K562 (cell line): Measurements from ENCODE around the gene USHBP1. TPM values are rescaled to one million over a fixed set of nuclear protein-coding genes. Genes with fewer than 3 reads are reported as not detected.

ENCODE experiments used
- CBX2 ChIP-seq: fragments of 200-600 bp; sonication (generic); IDR thresholded peaks from one replicate; pipeline ENCODE4 v1.6.1; 2012; ENCODE audit warnings: mild to moderate bottlenecking, low read length, inconsistent platforms; ENCODE audit not compliant: insufficient read depth, poor library complexity, severe bottlenecking
- E2F6 ChIP-seq, 2 experiments: IDR thresholded peaks; 2 replicates each; pipeline ENCODE4 v1.6.1; 2011; ENCODE audit warnings: borderline replicate concordance in 1 of 2, control low read depth in 1 of 2, low read depth in 1 of 2, low read length in 1 of 2, mild to moderate bottlenecking in 1 of 2, mixed read lengths in 1 of 2, moderate library complexity in 1 of 2; ENCODE audit not compliant: insufficient read depth in 1 of 2, insufficient read length in 1 of 2, poor library complexity in 1 of 2, severe bottlenecking in 1 of 2; ENCODE audit errors: extremely low read depth in 1 of 2
- EHMT2 ChIP-seq: fragments of 450-650 bp; IDR thresholded peaks from 2 replicates; pipeline ENCODE4 v1.6.1; 2018; ENCODE audit warnings: antibody characterized with exemption
- ELF1 ChIP-seq: fragments of 200-800 bp; sonication (Bioruptor generic); IDR thresholded peaks from 2 replicates; pipeline ENCODE4 v1.6.1; 2016; ENCODE audit warnings: missing genetic modification characterization, missing compliant biosample characterization
- FOXK2 ChIP-seq, 2 experiments: fragments of 450-650 bp; IDR thresholded peaks in 1 of 2; conservative IDR thresholded peaks in 1 of 2; 2 replicates each; pipeline ENCODE4 v1.6.1; 2016; ENCODE audit warnings: low read depth in 2 of 2, mild to moderate bottlenecking in 1 of 2
- GTF2F1 ChIP-seq: IDR thresholded peaks from 2 replicates; pipeline ENCODE4 v1.6.1; 2011; ENCODE audit warnings: low read depth, low read length, improper control_type of control experiment
- HDAC6 ChIP-seq: IDR thresholded peaks from 2 replicates; pipeline ENCODE4 v1.6.1; 2012; ENCODE audit warnings: low read depth, mild to moderate bottlenecking, control low read depth, inconsistent platforms, low read length, moderate library complexity
- MED1 ChIP-seq: sonication (generic); formaldehyde crosslinking; IDR thresholded peaks from 2 replicates; pipeline ENCODE4 v1.8.1; 2023; ENCODE audit warnings: missing genetic modification reagents, borderline replicate concordance
- MTA2 ChIP-seq: fragments of 450-650 bp; IDR thresholded peaks from 2 replicates; pipeline ENCODE4 v1.6.1; 2016; ENCODE audit warnings: low read depth
- NR3C1 ChIP-seq: sonication (generic); formaldehyde crosslinking; IDR thresholded peaks from 2 replicates; pipeline ENCODE4 v1.8.1; 2022; ENCODE audit warnings: missing genetic modification reagents
- RAD51 ChIP-seq: fragments of 450-650 bp; IDR thresholded peaks from 2 replicates; pipeline ENCODE4 v1.7.1; 2016; ENCODE audit warnings: low read depth, mild to moderate bottlenecking, borderline replicate concordance
- SP1 ChIP-seq: sonication (generic); formaldehyde crosslinking; IDR thresholded peaks from 2 replicates; pipeline ENCODE4 v1.8.1; 2022; ENCODE audit warnings: mild to moderate bottlenecking, missing genetic modification reagents
- TSC22D4 ChIP-seq: fragments of 450-650 bp; IDR thresholded peaks from 2 replicates; pipeline ENCODE4 v1.6.1; 2016; ENCODE audit warnings: missing genetic modification characterization, missing biosample characterization, control low read depth
- ZBED1 ChIP-seq: IDR thresholded peaks from 2 replicates; pipeline ENCODE4 v1.6.1; 2014
- ZBTB40 ChIP-seq, 2 experiments: fragments of 450-650 bp in 1 of 2; sonication (generic) in 1 of 2; formaldehyde crosslinking in 1 of 2; IDR thresholded peaks; 2 replicates each; pipeline versions ENCODE4 v1.7.1 to v1.9.0; 2016 to 2022; ENCODE audit warnings: inconsistent platforms in 1 of 2, mild to moderate bottlenecking in 1 of 2, missing genetic modification reagents in 1 of 2
- ZC3H8 ChIP-seq: fragments of 450-650 bp; IDR thresholded peaks from 2 replicates; pipeline ENCODE4 v1.6.1; 2017
- ZNF431 ChIP-seq: sonication (generic); formaldehyde crosslinking; IDR thresholded peaks from 2 replicates; pipeline ENCODE4 v1.8.0; 2022; ENCODE audit warnings: mild to moderate bottlenecking, missing genetic modification reagents
- polyA plus RNA-seq, 8 experiments: library from polyadenylated mRNA; depleted of rRNA in 4 of 8; stranded (reverse) in 5 of 8; unstranded in 3 of 8; fragments of >200 nt; fragmentation: Nextera tagmentation in 2 of 8; fragmentation: Illumina TruSeq in 1 of 8; extraction: Ambion mirVana in 2 of 8; extraction: Trizol in 1 of 8; gene quantifications; 2 replicates each; pipeline versions ENCODE4 v1.2.1 to v1.2.3, GENCODE V29; 2011 to 2014; ENCODE audit warnings: inconsistent platforms in 1 of 8, missing spikeins in 1 of 8
- total RNA-seq, 7 experiments: library from RNA; depleted of rRNA in 6 of 7; stranded (reverse); fragments of >200 nt in 6 of 7; fragmentation: Illumina TruSeq in 2 of 7; extraction: Trizol in 2 of 7; gene quantifications; 2 replicates each; pipeline versions ENCODE4 v1.2.1 to v1.2.3, GENCODE V29; 2011 to 2021; ENCODE audit warnings: low replicate concordance in 1 of 7

The USHBP1 gene
- total and polyA plus RNA-seq, 9 of the 15 experiments (the other 6 are each of a cell fraction or from before 2014, with no cell fraction given) = 0.03 to 0.10 (median 0.05) TPM; not detected in 5

- TF ChIP-seq FOXK2 (conservative IDR thresholded peaks at IDR 0.05 in 1 of 2, IDR thresholded peaks at IDR 0.05 in 1 of 2; ENCODE audit: low read depth in 2 of 2) (no peak; a peak in 1 of 4 replicates), ZBED1 (no peak), GTF2F1 (peak; percentile 52; the same call in 1 of the 2 replicates), NR3C1 (CRISPR knock-in tag) (no peak), TSC22D4 (tag) (no peak), CBX2 (no peak), RAD51 (no peak), ZC3H8 (no peak), EHMT2 (no peak), MED1 (CRISPR knock-in tag) (no peak), MTA2 (no peak), ZBTB40 (IDR thresholded peaks at IDR 0.05) (0 out of 2 replicates have a peak, but pooled peaks have one; percentile 38), ZBTB40 (CRISPR knock-in tag; IDR thresholded peaks at IDR 0.05) (no peak), ELF1 (tag) (no peak), HDAC6 (no peak), E2F6 (IDR thresholded peaks at IDR 0.05; ENCODE audit: borderline replicate concordance in 1 of 2, extremely low read depth in 1 of 2, insufficient read depth in 1 of 2, insufficient read length in 1 of 2, low read depth in 1 of 2, low read length in 1 of 2, poor library complexity in 1 of 2, severe bottlenecking in 1 of 2) (peak in 1 of 2 experiments; percentile 40), ZNF431 (CRISPR knock-in tag) (0 out of 2 replicates have a peak, but pooled peaks have one; percentile 18), SP1 (CRISPR knock-in tag) (peak; percentile 89)
Measured at GRCh38 chr19:17292301-17293074, 27.9 kb upstream of the USHBP1 start (continued).
